GM12878 (cell line): ENCODE measurements around the gene GPSM3. TPM values are rescaled to one million over a fixed set of nuclear protein-coding genes. Genes with fewer than 3 reads are reported as not detected.

ENCODE experiments used
- CTCF ChIP-seq, 3 experiments: IDR thresholded peaks in 2 of 3; conservative IDR thresholded peaks in 1 of 3; 2 replicates each; pipeline ENCODE4 v1.5.1; 2011; ENCODE audit warnings: low read depth in 3 of 3, low read length in 3 of 3, mild to moderate bottlenecking in 3 of 3, control low read depth in 2 of 3, moderate library complexity in 2 of 3, inconsistent platforms in 1 of 3, mixed read lengths in 1 of 3; ENCODE audit not compliant: control insufficient read depth in 2 of 3, insufficient read depth in 1 of 3; ENCODE audit errors: extremely low read depth in 1 of 3
- E4F1 ChIP-seq: fragments of 450-650 bp; IDR thresholded peaks from 2 replicates; pipeline ENCODE4 v1.6.1; 2018; ENCODE audit warnings: borderline replicate concordance, mild to moderate bottlenecking; ENCODE audit not compliant: partially characterized antibody
- ESRRA ChIP-seq: IDR thresholded peaks from 2 replicates; pipeline ENCODE4 v1.6.1; 2012; ENCODE audit warnings: mild to moderate bottlenecking, low read length, improper control_type of control experiment
- GABPA ChIP-seq: IDR thresholded peaks from 2 replicates; pipeline ENCODE4 v1.6.1; 2014; ENCODE audit warnings: antibody characterized with exemption, low read depth, mild to moderate bottlenecking, inconsistent platforms
- HSF1 ChIP-seq: fragments of 150-350 bp; IDR thresholded peaks from 2 replicates; pipeline ENCODE4 v1.6.1; 2014; ENCODE audit warnings: mild to moderate bottlenecking, low read depth, low read length
- IRF3 ChIP-seq: fragments of 450-650 bp; IDR thresholded peaks from 2 replicates; pipeline ENCODE4 v1.6.1; 2014; ENCODE audit warnings: mild to moderate bottlenecking
- NFXL1 ChIP-seq: fragments of 450-650 bp; IDR thresholded peaks from 2 replicates; pipeline ENCODE4 v1.6.1; 2017; ENCODE audit warnings: antibody characterized with exemption, mild to moderate bottlenecking, borderline replicate concordance
- STAT3 ChIP-seq: IDR thresholded peaks from 2 replicates; pipeline ENCODE4 v1.6.1; 2011; ENCODE audit warnings: low read depth, low read length, improper control_type of control experiment
- USF1 ChIP-seq: IDR thresholded peaks from 2 replicates; pipeline ENCODE4 v1.6.1; 2011; ENCODE audit warnings: borderline replicate concordance, low read depth, mild to moderate bottlenecking, moderate library complexity, mixed read lengths, low read length; ENCODE audit not compliant: insufficient read depth; ENCODE audit errors: extremely low read length
- YY1 ChIP-seq: IDR thresholded peaks from 2 replicates; pipeline ENCODE4 v1.6.1; 2011; ENCODE audit warnings: low read depth, mild to moderate bottlenecking, low read length
- polyA plus RNA-seq, 11 experiments: library from polyadenylated mRNA; depleted of rRNA in 4 of 11; unstranded in 6 of 11; stranded (reverse) in 5 of 11; fragments of >200 nt; fragmentation: Nextera tagmentation in 4 of 11; fragmentation: Illumina TruSeq in 1 of 11; extraction: Ambion mirVana in 4 of 11; extraction: Trizol in 1 of 11; gene quantifications; 1 replicate in 1 of 11; 2 replicates in 10 of 11; pipeline versions ENCODE4 v1.2.1 to v1.2.3, GENCODE V29; 2011 to 2016; ENCODE audit warnings: inconsistent platforms in 2 of 11, missing spikeins in 2 of 11, low read depth in 1 of 11
- total RNA-seq, 4 experiments: library from RNA; depleted of rRNA in 3 of 4; stranded (reverse); fragments of >200 nt in 3 of 4; fragmentation: Illumina TruSeq in 1 of 4; extraction: Trizol in 1 of 4; gene quantifications; 2 replicates each; pipeline versions ENCODE4 v1.2.1 to v1.2.3, GENCODE V29; 2013 to 2021
- TF ChIP-seq, protein P1 (sequence below): fragments of 450-650 bp; IDR thresholded peaks from 2 replicates; pipeline ENCODE4 v1.6.1; 2017; ENCODE audit warnings: low read depth, mild to moderate bottlenecking, moderate library complexity
- TF ChIP-seq, protein P2 (sequence below): fragments of 450-650 bp; conservative IDR thresholded peaks from 2 replicates; pipeline ENCODE4 v1.6.1; 2017; ENCODE audit warnings: mild to moderate bottlenecking, moderate library complexity
- TF ChIP-seq, protein P3 (sequence below): IDR thresholded peaks from 2 replicates; pipeline ENCODE4 v1.6.1; 2011; ENCODE audit warnings: mild to moderate bottlenecking, low read depth, low read length, moderate library complexity; ENCODE audit not compliant: insufficient replicate concordance

Gene GPSM3
- total and polyA plus RNA-seq, 10 of the 15 experiments (the other 5 are each of a cell fraction or from before 2014, with no cell fraction given), result 22.0 to 137 (median 113) TPM

DNA sequence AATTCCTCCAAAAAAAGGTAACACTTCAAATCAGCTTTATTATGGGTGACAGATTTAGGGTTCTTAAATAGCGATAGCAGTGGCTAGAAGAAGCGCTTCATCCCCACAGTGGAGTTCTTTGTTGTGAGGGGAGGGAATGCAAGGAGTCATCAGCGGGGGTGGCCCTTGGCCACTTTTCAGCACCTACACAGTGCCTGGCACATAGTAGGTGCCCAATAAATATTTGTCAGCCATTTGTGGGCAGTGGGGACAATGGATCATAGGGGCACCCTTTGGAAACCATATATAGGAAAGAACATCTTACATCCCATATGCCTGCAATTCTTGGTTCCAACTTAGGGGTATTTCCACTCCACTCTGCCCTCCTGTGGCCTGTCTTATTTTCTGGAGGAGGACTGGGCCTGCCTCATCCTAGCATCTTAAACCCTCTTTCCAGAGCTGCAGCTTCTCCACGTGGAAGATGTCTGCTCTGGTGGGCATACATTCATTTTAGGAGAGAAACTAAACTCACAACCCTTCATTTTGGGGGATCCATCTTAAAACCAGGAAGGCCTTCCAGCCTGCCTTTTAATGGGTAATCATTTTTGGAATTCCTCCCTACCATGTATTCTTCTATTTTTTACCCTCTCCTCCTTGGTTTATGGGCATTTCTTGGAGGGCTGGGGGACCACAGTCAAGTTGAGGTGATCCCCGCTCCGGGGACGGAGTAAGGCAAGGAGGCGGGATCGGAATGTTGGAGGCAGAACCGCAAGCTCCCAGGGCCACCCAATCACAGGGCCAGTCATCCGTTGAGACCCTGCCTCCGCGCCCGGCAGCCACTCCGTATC lies 2.6 kb upstream of the GPSM3 start (continued):
- TF ChIP-seq, protein P1, sequence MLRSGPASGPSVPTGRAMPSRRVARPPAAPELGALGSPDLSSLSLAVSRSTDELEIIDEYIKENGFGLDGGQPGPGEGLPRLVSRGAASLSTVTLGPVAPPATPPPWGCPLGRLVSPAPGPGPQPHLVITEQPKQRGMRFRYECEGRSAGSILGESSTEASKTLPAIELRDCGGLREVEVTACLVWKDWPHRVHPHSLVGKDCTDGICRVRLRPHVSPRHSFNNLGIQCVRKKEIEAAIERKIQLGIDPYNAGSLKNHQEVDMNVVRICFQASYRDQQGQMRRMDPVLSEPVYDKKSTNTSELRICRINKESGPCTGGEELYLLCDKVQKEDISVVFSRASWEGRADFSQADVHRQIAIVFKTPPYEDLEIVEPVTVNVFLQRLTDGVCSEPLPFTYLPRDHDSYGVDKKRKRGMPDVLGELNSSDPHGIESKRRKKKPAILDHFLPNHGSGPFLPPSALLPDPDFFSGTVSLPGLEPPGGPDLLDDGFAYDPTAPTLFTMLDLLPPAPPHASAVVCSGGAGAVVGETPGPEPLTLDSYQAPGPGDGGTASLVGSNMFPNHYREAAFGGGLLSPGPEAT, result peak; percentile 78
- TF ChIP-seq NFXL1, result no peak
- TF ChIP-seq CTCF (IDR thresholded peaks at IDR 0.05 in 2 of 3, conservative IDR thresholded peaks at IDR 0.05 in 1 of 3; ENCODE audit: control insufficient read depth in 2 of 3, extremely low read depth in 1 of 3, insufficient read depth in 1 of 3, low read depth in 3 of 3, low read length in 3 of 3), result peak; percentile 52 to 64 (median 56); a peak in 5 of 6 replicates
- peak; percentile 19; the same call in 1 of the 2 replicates for TF ChIP-seq YY1
- peak; percentile 64 for TF ChIP-seq IRF3
- no peak for TF ChIP-seq ESRRA
- TF ChIP-seq STAT3, result no peak
- TF ChIP-seq USF1, result no peak
- no peak for TF ChIP-seq GABPA
- TF ChIP-seq, protein P2, sequence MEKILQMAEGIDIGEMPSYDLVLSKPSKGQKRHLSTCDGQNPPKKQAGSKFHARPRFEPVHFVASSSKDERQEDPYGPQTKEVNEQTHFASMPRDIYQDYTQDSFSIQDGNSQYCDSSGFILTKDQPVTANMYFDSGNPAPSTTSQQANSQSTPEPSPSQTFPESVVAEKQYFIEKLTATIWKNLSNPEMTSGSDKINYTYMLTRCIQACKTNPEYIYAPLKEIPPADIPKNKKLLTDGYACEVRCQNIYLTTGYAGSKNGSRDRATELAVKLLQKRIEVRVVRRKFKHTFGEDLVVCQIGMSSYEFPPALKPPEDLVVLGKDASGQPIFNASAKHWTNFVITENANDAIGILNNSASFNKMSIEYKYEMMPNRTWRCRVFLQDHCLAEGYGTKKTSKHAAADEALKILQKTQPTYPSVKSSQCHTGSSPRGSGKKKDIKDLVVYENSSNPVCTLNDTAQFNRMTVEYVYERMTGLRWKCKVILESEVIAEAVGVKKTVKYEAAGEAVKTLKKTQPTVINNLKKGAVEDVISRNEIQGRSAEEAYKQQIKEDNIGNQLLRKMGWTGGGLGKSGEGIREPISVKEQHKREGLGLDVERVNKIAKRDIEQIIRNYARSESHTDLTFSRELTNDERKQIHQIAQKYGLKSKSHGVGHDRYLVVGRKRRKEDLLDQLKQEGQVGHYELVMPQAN, result 0 out of 2 replicates have a peak, but pooled peaks have one; percentile 23
- no peak for TF ChIP-seq E4F1
- TF ChIP-seq, protein P3, sequence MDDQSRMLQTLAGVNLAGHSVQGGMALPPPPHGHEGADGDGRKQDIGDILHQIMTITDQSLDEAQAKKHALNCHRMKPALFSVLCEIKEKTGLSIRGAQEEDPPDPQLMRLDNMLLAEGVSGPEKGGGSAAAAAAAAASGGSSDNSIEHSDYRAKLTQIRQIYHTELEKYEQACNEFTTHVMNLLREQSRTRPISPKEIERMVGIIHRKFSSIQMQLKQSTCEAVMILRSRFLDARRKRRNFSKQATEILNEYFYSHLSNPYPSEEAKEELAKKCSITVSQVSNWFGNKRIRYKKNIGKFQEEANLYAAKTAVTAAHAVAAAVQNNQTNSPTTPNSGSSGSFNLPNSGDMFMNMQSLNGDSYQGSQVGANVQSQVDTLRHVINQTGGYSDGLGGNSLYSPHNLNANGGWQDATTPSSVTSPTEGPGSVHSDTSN, result no peak
- TF ChIP-seq HSF1, result no peak
